ENCODE measurements around the gene DCST1. TPM values are rescaled to one million over a fixed set of nuclear protein-coding genes. Genes with fewer than 3 reads are reported as not detected.

Gene DCST1
- total and polyA plus RNA-seq, 2 of the 13 experiments (the other 11 are each of a cell fraction or from before 2014, with no cell fraction given), result 0.04 TPM; not detected in 1

- TF ChIP-seq IRF9 (CRISPR knock-in tag; IDR thresholded peaks at IDR 0.05; ENCODE audit: borderline replicate concordance) (no peak), IKZF5 (CRISPR knock-in tag; IDR thresholded peaks at IDR 0.05) (peak; percentile 65; the same call in 1 of the 2 replicates), KAT8 (CRISPR knock-in tag; IDR thresholded peaks at IDR 0.05) (0 out of 2 replicates have a peak, but pooled peaks have one; percentile 34), CENPT (CRISPR knock-in tag; IDR thresholded peaks at IDR 0.05; ENCODE audit: low read depth) (no peak), TFDP2 (CRISPR knock-in tag; IDR thresholded peaks at IDR 0.05) (peak; percentile 28; the same call in 1 of the 2 replicates), CTCF (CRISPR knock-in tag; IDR thresholded peaks at IDR 0.05) (peak; percentile 89), TMF1 (CRISPR knock-in tag; IDR thresholded peaks at IDR 0.05; ENCODE audit: low read depth) (no peak), ZNF160 (CRISPR knock-in tag; IDR thresholded peaks at IDR 0.05) (no peak), PATZ1 (CRISPR knock-in tag; IDR thresholded peaks at IDR 0.05) (peak; percentile 47), HNRNPK (IDR thresholded peaks at IDR 0.05; ENCODE audit: low read depth, low read length, poor library complexity, severe bottlenecking) (no peak), ZNF816 (CRISPR knock-in tag; IDR thresholded peaks at IDR 0.05; ENCODE audit: borderline replicate concordance) (no peak), THAP11 (CRISPR knock-in tag; IDR thresholded peaks at IDR 0.05) (peak; percentile 15; the same call in 1 of the 2 replicates), ATF3 (CRISPR knock-in tag; IDR thresholded peaks at IDR 0.05) (peak; percentile 47; the same call in 1 of the 2 replicates), ATF1 (CRISPR knock-in tag; IDR thresholded peaks at IDR 0.05) (no peak), FOSL2 (CRISPR knock-in tag; IDR thresholded peaks at IDR 0.05) (0 out of 2 replicates have a peak, but pooled peaks have one; percentile 14)
Measured at GRCh38 chr1:155044812-155045657, 11.4 kb downstream of the DCST1 start (continued).
